HEK293 (cell line): ENCODE results near the gene USP13.
A peak's percentile ranks its signal among the peaks of the same experiment; 100 is the strongest.

ENCODE experiments used
- CTCF ChIA-PET: fragments of 350-600 bp; formaldehyde crosslinking; extraction: SDS; loops from one replicate; lab custom pipeline; 2021; ENCODE audit warnings: antibody characterized with exemption; lab: Yijun Ruan, JAX
- POLR2A ChIA-PET: fragments of 300-600 bp; formaldehyde crosslinking; extraction: SDS; loops from one replicate; lab custom pipeline; 2020; ENCODE audit warnings: antibody characterized with exemption, inconsistent platforms; lab: Yijun Ruan, JAX
- H3K27ac ChIP-seq: fragments of 200-500 bp; sonication (Bioruptor generic); 2 replicates; pipeline ENCODE4 v1.5.1; 2014; ENCODE audit warnings: low read depth, low read length, control low read depth, inconsistent platforms; ENCODE audit errors: extremely low read depth
- H3K36me3 ChIP-seq, 2 experiments: fragments of 200-500 bp in 1 of 2; sonication (Bioruptor generic) in 1 of 2; 1 replicate in 1 of 2; 2 replicates in 1 of 2; pipeline ENCODE4 v1.5.1; 2014 to 2017; ENCODE audit warnings: inconsistent platforms in 2 of 2, low read length in 2 of 2; ENCODE audit not compliant: control insufficient read depth in 2 of 2, insufficient read depth in 1 of 2
- H3K4me1 ChIP-seq: fragments of 200-500 bp; sonication (Bioruptor generic); 2 replicates; pipeline ENCODE4 v1.5.1; 2014; ENCODE audit warnings: mild to moderate bottlenecking, low read length, inconsistent platforms; ENCODE audit not compliant: control insufficient read depth, insufficient read depth
- H3K4me3 ChIP-seq: 2 replicates; pipeline ENCODE4 v1.5.1; 2011; ENCODE audit warnings: low read depth, mild to moderate bottlenecking, control low read depth, low read length, moderate library complexity
- H3K9me3 ChIP-seq: fragments of 200-500 bp; sonication (Bioruptor generic); 2 replicates; pipeline ENCODE4 v1.5.1; 2014; ENCODE audit warnings: low read depth, low read length, inconsistent platforms; ENCODE audit not compliant: control insufficient read depth, insufficient read depth
- GLIS1 ChIP-seq: fragments of 450-650 bp; formaldehyde crosslinking; IDR thresholded peaks from 2 replicates; pipeline ENCODE4 v1.5.1; 2016; ENCODE audit warnings: missing biosample characterization, missing genetic modification characterization
- HOXA7 ChIP-seq: sonication (generic); formaldehyde crosslinking; IDR thresholded peaks from 2 replicates; pipeline ENCODE4 v1.8.1; 2022; ENCODE audit warnings: missing genetic modification reagents, borderline replicate concordance
- KLF10 ChIP-seq: fragments of 450-650 bp; IDR thresholded peaks from 2 replicates; pipeline ENCODE4 v1.5.1; 2018; ENCODE audit warnings: missing biosample characterization, mild to moderate bottlenecking, missing genetic modification characterization
- MZF1 ChIP-seq: fragments of 450-650 bp; formaldehyde crosslinking; IDR thresholded peaks from 2 replicates; pipeline ENCODE4 v1.5.1; 2017; ENCODE audit warnings: missing biosample characterization, missing genetic modification characterization, borderline replicate concordance
- ZFHX2 ChIP-seq: fragments of 450-650 bp; formaldehyde crosslinking; conservative IDR thresholded peaks from 2 replicates; pipeline ENCODE4 v1.5.1; 2016; ENCODE audit warnings: missing biosample characterization, missing genetic modification characterization
- ZNF10 ChIP-seq: fragments of 450-650 bp; formaldehyde crosslinking; IDR thresholded peaks from 2 replicates; pipeline ENCODE4 v1.5.1; 2017; ENCODE audit warnings: missing biosample characterization, missing genetic modification characterization
- ZNF16 ChIP-seq: fragments of 450-650 bp; formaldehyde crosslinking; IDR thresholded peaks from 2 replicates; pipeline ENCODE4 v1.5.1; 2016; ENCODE audit warnings: low read depth, missing biosample characterization, missing genetic modification characterization
- ZNF211 ChIP-seq: fragments of 450-650 bp; formaldehyde crosslinking; IDR thresholded peaks from 2 replicates; pipeline ENCODE4 v1.5.1; 2016; ENCODE audit warnings: low read depth, missing biosample characterization, missing genetic modification characterization
- ZNF335 ChIP-seq: fragments of 450-650 bp; formaldehyde crosslinking; conservative IDR thresholded peaks from 2 replicates; pipeline ENCODE4 v1.5.1; 2016; ENCODE audit warnings: missing biosample characterization, missing genetic modification characterization
- ZNF350 ChIP-seq: fragments of 450-650 bp; formaldehyde crosslinking; IDR thresholded peaks from 2 replicates; pipeline ENCODE4 v1.5.0; 2017; ENCODE audit warnings: missing biosample characterization, mild to moderate bottlenecking, missing genetic modification characterization
- ZNF473 ChIP-seq: fragments of 450-650 bp; formaldehyde crosslinking; IDR thresholded peaks from 2 replicates; pipeline ENCODE4 v1.5.1; 2017; ENCODE audit warnings: missing biosample characterization, missing genetic modification characterization
- ZNF549 ChIP-seq: fragments of 450-650 bp; IDR thresholded peaks from 2 replicates; pipeline ENCODE4 v1.5.1; 2018; ENCODE audit warnings: missing biosample characterization, missing genetic modification characterization, mild to moderate bottlenecking, inconsistent platforms, moderate library complexity
- ZNF571 ChIP-seq: fragments of 450-650 bp; formaldehyde crosslinking; IDR thresholded peaks from 2 replicates; pipeline ENCODE4 v1.5.0; 2017; ENCODE audit warnings: missing biosample characterization, missing genetic modification characterization
- ZNF621 ChIP-seq: fragments of 450-650 bp; formaldehyde crosslinking; IDR thresholded peaks from 2 replicates; pipeline ENCODE4 v1.5.1; 2017; ENCODE audit warnings: missing biosample characterization, missing genetic modification characterization
- ZNF670 ChIP-seq: fragments of 450-650 bp; formaldehyde crosslinking; IDR thresholded peaks from 2 replicates; pipeline ENCODE4 v1.5.1; 2016; ENCODE audit warnings: missing biosample characterization, missing genetic modification characterization, low read depth
- TF ChIP-seq, protein P1 (sequence below): fragments of 450-650 bp; formaldehyde crosslinking; conservative IDR thresholded peaks from 2 replicates; pipeline ENCODE4 v1.5.1; 2016; ENCODE audit warnings: low read depth, missing biosample characterization, missing genetic modification characterization
- TF ChIP-seq, protein P2 (sequence below): fragments of 450-650 bp; formaldehyde crosslinking; IDR thresholded peaks from 2 replicates; pipeline ENCODE4 v1.5.1; 2017; ENCODE audit warnings: missing biosample characterization, missing genetic modification characterization
- TF ChIP-seq, protein P3 (sequence below): fragments of 450-650 bp; formaldehyde crosslinking; IDR thresholded peaks from 2 replicates; pipeline ENCODE4 v1.5.1; 2016; ENCODE audit warnings: missing biosample characterization, missing genetic modification characterization

The USP13 gene

DNA sequence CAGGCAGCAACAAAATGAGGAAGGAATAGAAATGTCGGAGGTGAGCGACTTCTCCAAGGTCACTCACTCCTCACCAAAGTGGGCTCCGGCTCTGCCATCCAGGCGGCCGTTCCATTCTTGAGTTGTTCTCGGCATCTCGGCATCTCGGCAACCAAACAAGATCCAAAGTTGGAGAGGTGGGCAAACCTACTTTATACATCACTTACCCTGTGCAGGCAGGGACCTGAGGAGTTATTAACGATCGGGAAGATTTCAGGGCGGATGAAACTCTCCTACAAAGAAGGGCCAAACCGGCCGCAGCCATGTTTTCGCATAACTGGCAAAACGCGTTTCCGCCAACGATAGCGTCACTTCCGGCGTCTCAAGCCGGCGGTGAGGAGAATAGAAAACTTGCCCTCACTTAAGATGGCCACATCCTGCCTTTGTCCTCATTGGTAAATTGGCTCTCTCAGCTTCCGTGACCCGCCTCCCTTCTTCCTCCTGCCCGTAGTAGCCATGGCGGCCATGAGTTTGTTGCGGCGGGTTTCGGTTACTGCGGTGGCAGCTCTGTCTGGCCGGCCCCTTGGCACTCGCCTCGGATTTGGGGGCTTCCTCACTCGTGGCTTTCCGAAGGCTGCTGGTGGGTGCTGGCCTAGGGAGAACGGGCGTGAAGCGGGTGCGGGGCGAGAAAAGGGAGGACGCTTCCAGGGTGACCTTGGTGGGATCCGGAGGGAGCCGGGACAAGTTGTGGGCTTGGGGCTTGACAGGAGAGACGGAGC lies 48.3 kb upstream of the USP13 start, which contains the start of the genes MRPL47 and NDUFB5 (continued):
- TF ChIP-seq, protein P1, sequence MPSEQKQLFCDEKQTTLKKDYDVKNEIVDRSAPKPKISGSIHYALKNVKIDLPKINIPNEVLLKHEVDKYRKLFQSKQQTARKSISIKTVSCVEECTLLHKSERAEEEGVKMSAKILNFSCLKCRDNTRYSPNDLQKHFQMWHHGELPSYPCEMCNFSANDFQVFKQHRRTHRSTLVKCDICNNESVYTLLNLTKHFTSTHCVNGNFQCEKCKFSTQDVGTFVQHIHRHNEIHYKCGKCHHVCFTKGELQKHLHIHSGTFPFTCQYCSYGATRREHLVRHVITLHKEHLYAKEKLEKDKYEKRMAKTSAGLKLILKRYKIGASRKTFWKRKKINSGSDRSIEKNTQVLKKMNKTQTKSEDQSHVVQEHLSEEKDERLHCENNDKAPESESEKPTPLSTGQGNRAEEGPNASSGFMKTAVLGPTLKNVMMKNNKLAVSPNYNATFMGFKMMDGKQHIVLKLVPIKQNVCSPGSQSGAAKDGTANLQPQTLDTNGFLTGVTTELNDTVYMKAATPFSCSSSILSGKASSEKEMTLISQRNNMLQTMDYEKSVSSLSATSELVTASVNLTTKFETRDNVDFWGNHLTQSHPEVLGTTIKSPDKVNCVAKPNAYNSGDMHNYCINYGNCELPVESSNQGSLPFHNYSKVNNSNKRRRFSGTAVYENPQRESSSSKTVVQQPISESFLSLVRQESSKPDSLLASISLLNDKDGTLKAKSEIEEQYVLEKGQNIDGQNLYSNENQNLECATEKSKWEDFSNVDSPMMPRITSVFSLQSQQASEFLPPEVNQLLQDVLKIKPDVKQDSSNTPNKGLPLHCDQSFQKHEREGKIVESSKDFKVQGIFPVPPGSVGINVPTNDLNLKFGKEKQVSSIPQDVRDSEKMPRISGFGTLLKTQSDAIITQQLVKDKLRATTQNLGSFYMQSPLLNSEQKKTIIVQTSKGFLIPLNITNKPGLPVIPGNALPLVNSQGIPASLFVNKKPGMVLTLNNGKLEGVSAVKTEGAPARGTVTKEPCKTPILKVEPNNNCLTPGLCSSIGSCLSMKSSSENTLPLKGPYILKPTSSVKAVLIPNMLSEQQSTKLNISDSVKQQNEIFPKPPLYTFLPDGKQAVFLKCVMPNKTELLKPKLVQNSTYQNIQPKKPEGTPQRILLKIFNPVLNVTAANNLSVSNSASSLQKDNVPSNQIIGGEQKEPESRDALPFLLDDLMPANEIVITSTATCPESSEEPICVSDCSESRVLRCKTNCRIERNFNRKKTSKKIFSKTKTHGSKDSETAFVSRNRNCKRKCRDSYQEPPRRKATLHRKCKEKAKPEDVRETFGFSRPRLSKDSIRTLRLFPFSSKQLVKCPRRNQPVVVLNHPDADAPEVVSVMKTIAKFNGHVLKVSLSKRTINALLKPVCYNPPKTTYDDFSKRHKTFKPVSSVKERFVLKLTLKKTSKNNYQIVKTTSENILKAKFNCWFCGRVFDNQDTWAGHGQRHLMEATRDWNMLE (tag by site-specific recombination) = peak; percentile 71
- TF ChIP-seq ZNF670 = no peak
- peak; percentile 83 for TF ChIP-seq ZNF335 (tag by site-specific recombination)
- TF ChIP-seq ZNF571 (tag by site-specific recombination) = no peak
- TF ChIP-seq ZNF16 (tag by site-specific recombination) = no peak
- no peak for TF ChIP-seq HOXA7 (CRISPR knock-in tag)
- no peak for TF ChIP-seq MZF1
- no peak for TF ChIP-seq KLF10 (tag by site-specific recombination)

DNA sequence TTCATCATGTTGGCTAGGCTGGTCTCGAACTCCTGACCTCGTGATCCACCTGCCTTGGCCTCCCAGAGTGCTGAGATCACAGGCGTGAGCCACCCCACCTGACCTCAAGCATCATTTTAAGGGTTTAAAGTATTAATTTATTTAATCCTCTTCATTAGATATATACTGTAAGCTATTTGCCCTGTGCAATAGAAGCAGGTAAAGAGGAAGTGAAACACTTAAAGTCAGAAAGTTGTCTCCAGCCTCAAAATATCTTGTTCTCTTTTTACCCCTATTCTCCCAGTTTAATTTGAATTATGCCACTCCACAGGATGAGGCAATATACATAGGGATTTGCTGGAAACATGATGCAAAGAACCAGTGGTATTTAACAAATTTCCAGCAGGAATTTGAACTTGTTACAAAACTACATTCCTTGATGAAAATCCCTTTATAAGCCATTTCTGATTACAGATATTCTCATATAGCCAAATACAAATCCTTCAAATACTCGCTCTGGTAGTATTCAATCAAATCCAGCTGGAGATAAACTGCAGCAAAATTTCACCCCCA lies 46.2 kb upstream of the USP13 start:
- TF ChIP-seq, protein P2, sequence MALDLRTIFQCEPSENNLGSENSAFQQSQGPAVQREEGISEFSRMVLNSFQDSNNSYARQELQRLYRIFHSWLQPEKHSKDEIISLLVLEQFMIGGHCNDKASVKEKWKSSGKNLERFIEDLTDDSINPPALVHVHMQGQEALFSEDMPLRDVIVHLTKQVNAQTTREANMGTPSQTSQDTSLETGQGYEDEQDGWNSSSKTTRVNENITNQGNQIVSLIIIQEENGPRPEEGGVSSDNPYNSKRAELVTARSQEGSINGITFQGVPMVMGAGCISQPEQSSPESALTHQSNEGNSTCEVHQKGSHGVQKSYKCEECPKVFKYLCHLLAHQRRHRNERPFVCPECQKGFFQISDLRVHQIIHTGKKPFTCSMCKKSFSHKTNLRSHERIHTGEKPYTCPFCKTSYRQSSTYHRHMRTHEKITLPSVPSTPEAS (tag by site-specific recombination) = no peak
- TF ChIP-seq ZFHX2 (tag by site-specific recombination) (no peak), ZNF350 (no peak), ZNF473 (tag by site-specific recombination) (no peak), ZNF621 (tag by site-specific recombination) (no peak), ZNF549 (no peak), ZNF211 (tag by site-specific recombination) (no peak), GLIS1 (tag by site-specific recombination) (no peak), ZNF10 (tag by site-specific recombination) (no peak)
- TF ChIP-seq, protein P3, sequence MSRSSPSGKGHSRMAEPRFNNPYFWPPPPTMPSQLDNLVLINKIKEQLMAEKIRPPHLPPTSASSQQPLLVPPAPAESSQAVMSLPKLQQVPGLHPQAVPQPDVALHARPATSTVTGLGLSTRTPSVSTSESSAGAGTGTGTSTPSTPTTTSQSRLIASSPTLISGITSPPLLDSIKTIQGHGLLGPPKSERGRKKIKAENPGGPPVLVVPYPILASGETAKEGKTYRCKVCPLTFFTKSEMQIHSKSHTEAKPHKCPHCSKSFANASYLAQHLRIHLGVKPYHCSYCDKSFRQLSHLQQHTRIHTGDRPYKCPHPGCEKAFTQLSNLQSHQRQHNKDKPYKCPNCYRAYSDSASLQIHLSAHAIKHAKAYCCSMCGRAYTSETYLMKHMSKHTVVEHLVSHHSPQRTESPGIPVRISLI (tag by site-specific recombination) = no peak
- Histone ChIP-seq H3K36me3 (peaks cover 9 to 22% of the 10 kb centered on the region in 2 experiments; a peak in 2 of 3 replicates), H3K9me3 (no peaks in the 10 kb centered on the region), H3K4me1 (no peaks in the 10 kb centered on the region; the same call in 1 of the 2 replicates), H3K4me3 (no peak overlapping the region), H3K27ac (no peak overlapping the region)
- ChIA-PET POLR2A (no interaction called here), CTCF (no interaction called here)
